NCI-H146 treated with DMSO at 0.1 percent for 48 hours (cell line): Measurements from ENCODE around the gene ENDOV.

Experiments used
- DNase-seq: peaks from one replicate; lab custom pipeline; 2025; ENCODE audit not compliant: unreplicated experiment; lab: John Stamatoyannopoulos, UW

The ENDOV gene

DNA sequence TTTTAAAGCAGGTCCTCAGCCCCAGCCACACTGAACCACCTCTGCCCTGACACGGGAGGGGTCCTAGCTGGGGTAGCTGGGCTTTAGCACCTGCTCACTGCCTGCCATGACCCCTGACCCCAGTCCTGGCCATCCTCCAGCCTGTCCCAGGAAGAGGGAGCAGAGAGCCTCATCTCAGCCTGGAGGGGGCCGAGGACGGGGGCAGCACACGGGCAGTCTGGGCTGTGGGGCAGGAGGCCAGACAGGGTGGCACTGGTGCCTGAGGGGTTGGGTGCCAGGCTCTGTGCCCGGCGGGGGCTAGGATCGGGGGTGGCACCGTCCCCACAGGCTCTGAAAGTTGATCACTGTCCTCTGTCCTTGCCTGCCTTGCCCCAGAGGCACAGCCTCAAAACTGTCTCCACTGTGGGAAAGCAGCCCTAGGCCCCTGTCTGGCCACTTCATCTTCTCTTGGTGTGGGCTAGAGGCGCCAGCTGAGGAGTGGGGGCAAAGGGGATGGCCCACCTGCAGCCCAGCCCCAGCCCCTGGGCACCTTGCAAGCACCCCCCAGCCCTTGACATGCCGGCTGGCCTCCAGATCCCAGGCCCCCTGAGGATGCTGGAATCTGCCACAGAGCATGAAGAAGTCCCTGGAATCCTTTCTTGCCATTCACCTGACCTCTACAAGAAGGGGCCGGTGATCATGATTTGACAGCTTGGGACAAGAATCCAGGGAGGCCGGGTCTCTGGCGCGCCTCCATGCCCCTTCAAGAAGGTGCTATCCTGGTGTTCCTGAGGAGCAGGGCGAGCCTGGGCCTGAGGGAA, 15.7 kb downstream of the ENDOV start:
- DNase-seq: no peak

DNA sequence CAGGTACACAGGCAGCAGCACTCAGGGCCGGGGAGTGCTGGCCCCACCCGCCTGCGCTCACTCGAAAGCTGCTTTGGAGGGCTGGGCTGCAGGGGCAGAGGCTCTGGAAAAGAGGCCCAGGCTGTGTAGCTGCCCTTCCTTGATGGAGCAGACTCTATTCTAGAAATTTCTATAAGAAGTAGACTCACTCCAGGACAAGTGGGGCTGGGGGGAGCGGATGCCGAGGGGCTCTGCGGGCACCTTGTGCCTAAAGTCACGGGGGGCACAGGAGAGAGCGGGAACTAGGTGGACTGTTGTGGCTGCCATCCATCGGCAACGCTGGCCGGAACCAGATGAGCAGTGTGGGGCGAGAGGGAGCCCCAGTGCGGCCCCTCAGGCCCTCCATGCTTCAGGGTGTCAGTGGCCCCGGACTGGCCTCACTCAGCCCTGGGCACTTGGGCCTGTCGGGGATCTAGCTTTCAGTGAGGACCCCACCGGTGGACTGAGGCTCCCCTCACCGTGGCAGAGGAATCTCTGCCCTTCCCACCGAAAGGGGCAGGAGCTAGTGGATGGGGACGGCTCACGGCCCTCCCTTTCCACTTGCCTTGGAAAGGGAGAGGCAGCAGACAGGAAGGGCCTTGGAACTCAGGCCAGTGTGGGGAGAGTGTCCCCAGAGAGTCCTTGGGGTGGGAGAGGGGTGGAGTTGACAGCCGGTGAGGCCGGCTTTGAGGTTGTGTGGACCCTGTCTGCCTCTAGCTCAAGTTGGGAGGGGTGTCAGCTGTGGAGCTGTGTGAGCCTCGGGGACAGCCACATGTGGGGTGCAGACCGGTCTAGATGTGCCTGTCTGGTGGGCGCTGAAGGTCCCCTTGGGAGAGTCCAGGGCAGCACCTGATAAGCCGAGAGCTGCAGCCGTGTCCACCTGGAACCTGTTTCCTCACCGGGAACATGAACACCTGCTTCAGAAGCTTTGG, 16.6 kb downstream of the ENDOV start:
- DNase-seq: no peak

DNA sequence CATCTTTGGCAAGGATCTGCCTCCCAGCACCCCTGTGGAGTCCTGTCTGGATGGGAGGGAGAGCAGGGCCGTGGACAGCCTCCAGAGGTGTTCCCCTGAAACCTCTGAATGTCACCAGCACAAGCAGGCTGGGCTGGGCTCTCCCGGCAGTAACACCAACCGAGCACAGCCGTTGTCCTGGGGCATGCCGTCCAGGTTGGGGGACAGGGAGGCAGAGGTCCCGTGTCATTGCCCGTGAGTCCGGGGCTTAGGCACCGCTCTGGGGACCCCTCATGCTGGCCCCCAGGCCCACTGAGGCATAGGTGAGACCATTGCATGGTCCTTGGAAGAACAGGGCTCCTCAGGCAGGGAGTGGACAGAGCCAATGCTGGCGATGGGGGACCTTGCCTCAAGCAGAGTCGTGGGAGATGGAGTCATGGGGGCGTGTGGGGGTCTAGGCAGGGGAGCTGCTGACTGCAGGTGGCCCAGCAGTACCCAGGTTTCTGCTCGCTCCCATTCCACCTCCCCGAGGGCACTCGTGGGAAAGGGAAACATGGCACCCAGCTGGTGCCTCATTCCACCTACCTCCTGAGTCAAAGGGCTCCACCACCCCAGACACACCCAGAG, 17.5 kb downstream of the ENDOV start:
- DNase-seq: no peak

DNA sequence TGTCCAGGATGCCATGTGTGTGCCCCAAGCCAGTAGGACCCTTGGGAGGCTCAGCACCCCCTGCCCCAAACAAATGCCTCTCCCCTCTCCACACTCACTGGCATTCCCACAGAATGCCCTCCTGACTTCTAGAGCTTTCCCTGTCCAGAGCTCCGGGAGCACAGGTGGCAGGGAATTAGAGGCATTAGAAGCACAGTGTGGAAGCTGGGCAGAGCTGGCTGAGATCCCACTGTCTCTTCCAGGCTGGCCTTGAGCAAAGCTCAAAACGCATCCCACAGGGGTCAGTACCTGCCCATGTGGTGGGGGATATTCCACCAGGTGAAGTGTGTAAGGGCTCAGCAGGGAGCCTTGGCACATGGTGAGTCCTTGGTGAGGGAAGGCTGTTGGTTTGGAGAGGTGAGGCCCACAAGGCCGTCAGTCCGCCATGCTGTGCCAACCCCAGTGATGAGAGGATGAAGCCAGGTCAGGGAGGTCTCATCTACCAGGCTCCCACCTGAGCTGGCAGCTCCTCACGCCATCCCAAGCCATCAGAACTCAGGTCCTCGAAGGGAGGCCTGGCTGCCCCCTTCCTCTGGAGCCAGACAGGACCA, 18.1 kb downstream of the ENDOV start:
- DNase-seq: no peak

DNA sequence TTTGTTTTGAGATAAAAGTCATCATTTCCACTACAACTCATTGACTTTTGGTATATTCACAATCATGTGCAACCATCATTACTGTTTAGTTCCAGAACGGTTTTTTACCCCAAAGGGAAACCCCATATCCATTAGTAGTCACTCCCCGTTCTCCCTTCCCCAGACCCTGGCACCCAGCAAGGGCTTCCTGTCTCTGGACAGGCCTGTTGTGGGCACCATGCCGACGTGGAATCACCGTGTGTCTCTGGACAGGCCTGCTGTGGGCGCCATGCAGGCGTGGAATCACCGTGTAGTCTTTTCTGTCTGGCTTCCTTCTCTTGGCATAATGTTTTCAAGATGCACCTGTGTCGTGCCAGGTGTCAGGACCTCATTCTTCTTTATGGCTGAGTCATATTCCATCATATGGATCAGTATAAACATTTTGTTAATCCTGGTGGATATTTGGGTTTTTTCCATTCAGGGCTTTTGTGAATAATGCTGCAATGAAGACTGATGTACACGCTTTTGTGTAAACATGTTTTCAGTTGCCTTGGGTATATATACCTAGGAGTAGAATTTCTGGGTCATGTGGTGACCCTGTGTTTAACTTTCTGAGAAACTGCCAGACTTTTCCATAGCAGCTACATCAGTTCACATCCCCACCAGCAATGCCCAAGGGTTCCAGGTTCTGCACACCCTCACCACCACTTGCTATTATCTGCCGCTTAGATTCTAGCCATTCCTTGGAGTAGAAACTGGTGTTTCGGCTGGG, 19.1 kb downstream of the ENDOV start:
- no peak for DNase-seq

DNA sequence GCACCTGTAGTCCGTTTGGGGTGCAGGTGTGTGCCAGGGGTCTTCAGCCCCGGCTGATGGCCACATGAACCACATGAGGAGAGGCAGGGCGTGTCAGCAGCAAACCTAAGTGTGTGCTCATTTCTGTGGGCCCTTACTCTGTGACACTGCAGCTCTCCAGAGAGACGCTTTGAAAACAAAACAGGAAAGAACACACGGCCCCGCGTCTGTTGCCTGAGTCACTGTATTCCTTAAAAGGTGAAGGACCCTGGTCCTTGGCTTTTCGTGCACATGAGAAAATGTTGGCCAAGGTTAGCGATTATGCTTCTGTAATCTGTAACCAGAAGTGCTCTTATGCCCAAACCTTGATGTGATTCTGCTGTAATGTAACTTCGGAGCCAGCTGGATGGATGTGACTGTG, 22.6 kb downstream of the ENDOV start:
- DNase-seq: no peak

DNA sequence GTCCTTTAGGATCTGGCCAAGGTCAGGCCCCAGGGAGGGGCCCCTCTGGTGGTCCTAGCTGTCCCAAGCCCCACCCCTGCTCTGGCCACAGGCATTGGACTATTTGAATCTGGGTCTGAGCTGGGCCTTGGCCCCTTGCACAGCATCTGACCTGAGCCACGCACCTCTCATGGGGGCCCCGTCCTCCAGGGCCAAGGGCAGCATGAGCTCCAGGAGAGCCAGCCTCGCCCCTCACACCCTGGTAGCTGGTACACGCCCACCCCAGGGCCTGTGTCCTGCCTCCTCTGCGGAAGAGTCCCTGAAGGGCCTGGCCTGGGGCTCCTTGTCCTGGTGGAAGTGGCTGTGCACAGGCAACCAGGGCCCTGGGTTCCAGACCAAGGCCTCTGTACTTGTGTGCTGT, 23.8 kb downstream of the ENDOV start:
- no peak for DNase-seq

DNA sequence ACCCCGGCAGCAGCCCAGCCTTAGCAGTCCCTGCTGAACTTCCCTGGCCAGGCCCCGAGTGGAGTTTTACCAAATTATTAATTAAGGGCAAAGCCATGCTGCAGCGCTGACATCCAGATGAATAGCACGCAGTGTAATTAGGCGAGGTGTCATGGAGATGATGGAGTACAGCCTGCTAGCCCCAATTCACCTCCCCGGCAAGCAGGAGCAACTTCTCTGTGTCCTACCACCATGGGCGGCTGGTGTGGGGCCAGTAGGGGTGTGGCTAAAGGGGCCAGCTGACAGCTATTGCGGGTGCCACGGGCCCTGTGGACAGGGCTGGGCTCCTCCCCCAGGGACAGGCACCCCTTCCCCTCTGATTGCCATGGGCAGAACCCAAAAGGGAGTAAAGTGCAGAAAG, 24.5 kb downstream of the ENDOV start:
- no peak for DNase-seq

DNA sequence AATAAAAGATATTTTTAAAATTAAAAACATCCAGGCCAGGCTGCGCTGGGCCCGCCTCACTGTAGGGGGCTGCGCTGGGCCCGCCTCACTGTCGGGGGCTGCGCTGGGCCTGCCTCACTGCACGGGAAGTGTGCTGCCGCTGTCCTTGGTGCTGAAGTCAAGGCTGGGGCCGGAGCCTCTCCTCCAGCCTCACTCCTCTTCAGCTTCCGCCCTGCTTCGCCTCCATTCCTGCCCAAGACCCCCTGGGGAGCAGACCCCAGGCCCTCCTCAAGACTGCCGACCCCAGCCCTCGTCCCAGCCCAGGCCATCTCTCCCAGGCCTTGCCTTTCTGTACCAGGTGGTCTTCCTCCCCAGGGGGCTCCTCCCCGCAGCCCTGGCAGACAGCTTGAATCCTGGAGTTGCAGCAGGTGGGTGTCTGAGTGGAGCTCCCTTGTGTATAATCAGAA, 26.2 kb downstream of the ENDOV start:
- DNase-seq: no peak

DNA sequence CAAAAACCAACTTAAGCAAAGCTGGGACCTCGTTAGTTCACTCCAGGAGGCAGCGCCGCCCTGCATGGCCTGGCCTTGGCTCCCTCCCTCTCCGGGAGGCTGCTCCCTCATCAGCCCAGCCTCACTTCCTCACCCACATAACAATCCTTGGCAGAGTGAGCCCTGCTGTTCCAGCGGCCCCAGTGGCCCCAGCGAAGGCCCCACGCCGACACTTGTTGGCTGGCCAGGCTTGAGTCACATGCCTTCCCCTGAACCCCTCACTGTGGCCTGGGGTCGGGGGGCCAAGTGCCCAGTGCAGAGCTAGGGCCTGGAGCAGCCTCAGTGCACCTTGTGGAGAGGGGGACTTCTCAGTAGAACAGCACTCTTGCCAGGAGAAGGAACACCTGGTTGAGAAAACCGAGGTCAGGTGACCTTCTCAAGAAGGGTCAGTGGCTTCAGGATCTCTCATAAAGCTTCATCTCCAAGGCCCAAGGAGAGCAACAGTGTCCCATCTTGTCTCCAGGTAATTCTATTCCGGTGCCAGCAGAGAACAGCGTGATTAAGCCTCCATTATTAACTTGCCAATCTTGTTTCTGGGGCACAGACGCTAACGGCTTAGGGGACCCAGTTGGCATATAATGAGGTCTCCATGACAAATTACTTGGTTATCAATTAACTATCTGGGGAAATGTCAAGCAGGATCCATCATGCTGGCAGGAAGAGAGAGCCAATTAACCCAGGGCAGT, 26.8 kb downstream of the ENDOV start:
- DNase-seq: no peak

DNA sequence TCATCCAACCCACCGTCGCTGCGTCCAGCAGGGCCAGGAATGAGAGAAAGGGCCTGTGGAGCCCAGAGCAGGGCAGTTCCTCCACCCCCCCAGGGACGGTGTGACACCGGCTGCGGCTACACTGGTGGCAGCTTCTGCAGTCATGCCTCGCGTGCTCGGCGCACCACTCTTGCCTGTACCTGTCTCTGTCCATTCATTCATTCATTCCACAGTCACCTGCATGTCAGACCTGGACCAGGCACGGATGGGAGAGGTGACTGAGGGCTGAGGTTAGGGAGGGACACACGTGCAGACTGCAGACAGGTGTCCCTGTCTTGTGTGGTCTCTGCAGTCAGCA, 27.3 kb downstream of the ENDOV start:
- no peak for DNase-seq

DNA sequence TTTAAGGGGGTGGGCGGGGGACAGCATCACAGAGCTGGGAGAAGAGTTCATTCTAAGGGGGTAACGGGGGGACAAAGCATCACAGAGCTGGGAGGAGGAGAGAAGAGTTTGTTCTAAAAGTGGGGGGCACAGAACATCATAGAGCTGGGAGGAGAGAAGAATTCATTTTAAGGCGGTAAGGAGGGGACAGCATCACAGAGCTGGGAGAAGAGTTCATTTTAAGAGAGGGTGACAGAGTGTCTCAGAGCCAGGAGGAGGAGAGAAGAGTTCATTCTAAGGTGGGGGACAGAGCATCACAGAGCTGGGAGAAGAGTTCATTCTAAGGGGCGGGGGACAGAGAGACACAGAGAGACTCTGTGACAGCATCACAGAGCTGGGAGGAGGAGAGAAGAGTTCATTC, 27.8 kb downstream of the ENDOV start:
- DNase-seq: no peak

DNA sequence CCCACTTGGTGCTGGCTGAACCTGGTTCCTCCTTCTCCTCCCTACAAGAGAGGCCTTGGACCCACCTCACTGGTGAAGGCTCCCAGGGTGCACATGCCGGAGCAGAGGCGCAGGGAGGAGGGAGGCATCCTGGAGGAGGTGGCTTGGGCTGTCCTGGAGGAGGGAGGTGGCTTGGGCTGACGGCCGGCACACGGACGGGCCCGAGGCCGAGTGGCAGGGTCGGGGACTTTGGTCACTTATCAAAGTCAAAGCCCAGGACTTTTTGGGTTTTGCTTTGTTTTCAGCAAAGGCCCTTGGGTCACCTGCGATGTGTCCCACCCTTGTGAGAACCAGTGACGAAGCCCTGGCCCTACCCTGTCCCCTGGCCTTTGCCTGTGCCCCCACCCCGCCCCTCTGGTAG, 28.5 kb downstream of the ENDOV start:
- DNase-seq: no peak

DNA sequence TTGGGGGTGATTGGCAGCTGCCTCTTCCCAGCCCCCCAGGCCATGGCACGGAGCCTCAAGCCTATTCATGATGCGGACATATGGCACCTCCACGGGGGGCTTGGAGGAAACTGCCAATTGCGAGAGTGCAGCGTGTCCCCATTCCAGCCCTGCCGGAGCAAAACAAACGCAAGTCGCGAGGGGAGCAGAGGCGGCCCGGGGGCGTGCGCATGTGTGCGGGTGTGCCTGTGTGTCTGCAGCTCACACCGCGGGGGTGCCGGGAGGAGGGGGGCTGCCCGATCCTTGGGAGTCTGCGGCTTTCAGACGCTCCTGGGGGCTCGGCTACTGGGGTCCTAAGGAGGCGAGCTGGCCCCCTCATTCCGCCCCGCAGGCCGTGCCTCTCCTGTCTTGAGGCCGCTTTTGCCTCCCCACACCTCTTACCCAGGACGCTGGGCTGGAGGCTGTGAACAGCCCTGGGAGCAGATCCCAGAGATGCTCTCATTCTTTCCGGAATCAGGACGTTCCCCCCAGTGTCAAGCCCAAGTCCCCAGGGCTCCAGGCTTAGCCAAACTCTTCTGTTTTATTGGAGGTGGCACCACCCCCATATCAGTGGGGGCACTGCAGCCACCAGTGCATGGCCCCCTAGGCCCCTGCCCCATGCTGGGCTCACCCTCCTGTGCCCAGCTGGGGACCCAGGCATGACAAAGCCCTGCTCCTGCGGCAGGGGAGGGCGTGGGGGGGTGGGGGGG, 29.1 kb downstream of the ENDOV start:
- no peak for DNase-seq

DNA sequence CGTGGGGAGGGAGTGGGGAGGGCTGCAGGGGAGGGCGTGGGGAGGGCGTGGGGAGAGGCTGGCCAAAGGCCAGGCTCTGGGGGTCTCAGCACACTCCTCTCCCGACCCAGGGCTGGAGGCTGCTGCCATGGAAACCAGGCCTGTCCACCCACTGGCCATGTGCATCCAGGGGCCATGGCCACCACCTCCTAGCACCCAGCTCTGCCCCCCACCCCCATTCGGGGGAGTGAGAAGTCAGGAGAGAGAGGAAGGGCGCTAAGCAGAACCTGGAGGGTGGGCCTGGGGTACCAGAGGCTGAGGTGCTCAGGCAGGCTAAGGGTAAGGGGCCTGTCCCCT, 29.6 kb downstream of the ENDOV start:
- DNase-seq: no peak

DNA sequence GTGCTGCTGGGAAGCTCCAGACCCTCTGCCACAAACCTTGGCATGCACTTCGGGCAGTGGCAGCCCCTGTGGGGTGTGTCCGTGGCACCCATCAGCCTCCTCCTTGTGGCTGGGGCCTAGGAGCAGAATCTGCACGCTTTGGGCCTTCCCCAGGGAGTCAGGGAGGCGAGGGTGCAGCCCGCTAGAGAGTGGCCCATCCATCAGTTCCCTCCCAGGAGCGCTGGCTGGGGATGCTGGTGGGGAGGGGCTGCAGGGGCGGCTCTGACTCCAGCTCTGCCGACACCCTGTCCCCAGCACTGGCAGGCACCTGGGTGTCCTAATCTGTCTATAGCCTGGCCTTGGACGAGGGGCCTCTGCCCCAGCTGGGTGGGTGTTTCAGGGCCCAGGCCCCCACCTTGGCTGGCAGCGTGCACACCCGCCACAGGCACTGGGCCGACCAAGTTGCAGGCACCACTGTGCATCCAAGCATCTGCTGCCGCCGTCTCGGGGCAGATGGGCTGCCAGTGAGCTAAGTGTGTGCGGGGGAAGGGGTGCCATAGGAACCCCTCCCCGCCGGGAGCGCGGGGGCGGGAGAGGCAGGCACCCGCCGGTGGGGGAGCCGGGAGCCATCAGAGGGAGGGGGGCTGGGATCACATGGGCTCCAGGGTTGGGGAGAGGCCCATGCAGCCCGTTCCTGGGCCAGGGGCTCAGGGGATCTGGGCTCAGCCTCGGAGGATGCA, 30.2 kb downstream of the ENDOV start:
- no peak for DNase-seq

DNA sequence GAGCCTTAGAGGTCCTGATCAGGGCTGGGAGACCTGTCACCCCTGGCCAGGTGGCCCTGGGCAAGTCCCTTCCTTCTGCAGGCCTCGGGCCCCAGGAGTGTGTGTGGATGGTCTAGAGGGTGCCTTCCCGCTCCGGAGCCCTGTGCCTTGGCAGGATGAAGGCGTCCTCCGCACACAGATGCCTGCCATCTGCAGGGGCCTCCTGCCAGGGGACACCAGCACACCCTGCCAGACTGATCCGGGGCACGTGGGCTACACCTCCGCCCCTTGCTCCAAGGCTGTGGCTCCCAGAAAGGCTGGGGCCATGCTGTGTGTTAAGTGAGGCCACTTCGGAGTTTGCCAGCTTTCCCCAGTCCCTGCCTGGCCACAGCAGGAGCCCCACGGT, 30.8 kb downstream of the ENDOV start:
- DNase-seq: no peak

DNA sequence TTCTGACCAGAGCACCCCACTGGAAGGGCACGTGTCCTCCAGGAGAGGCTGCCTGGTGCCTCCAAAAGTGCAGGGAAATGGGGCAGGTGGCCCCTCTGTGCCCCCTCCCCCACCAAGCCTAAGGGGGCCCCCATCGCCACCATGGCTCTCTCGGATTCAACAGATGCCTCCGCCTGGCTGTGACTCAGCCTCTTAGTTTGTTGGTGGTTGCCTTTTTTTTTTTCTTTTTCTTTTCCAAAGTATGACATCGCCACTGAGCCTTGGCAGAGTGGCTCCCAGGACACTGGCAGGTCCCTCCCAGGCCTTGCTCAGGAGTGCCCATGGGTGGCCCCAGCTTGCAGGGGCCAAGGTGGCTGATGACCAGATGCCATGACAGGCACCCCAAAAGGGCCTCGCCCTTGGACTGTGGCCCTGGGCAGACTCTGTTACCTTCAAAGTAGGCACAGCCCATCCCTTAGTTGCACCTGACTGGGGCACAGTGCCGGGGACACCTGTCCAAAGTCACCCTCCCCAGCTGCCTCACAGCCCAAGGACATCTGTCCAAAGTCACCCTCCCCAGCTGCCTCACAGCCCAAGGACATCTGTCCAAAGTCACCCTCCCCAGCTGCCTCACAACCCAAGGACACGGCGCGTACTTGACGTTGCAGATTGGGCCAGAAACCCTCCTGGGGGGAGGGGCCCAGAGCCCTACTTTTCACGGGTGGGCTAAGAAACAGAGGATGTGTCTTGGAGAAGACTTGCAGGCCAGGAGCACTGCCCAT, 31.9 kb downstream of the ENDOV start:
- no peak for DNase-seq
